ENCODE results near the gene PRKAB2. TPM values are rescaled to one million over a fixed set of nuclear protein-coding genes. Genes with fewer than 3 reads are reported as not detected.

PRKAB2 gene
- total and polyA plus RNA-seq, 2 of the 13 experiments (the other 11 are each of a cell fraction or from before 2014, with no cell fraction given), result 44.0 to 118 TPM

- in situ Hi-C loops (cut with HindIII; ENCODE audit: extremely low pct_ligation_motif_present, low pct_unique_long_range_greater_than_20kb), result no loop called here
- CTCF ChIA-PET (ENCODE audit: low intra/inter-chr PET ratio, low total read pairs), result no interaction called here
- TF ChIP-seq NKX3-1 (CRISPR knock-in tag; IDR thresholded peaks at IDR 0.05) (no peak), ZNF746 (CRISPR knock-in tag; IDR thresholded peaks at IDR 0.05) (no peak), IRF2 (CRISPR knock-in tag; IDR thresholded peaks at IDR 0.05) (no peak), NCOA5 (CRISPR knock-in tag; IDR thresholded peaks at IDR 0.05) (no peak), HDAC6 (IDR thresholded peaks at IDR 0.05; ENCODE audit: low read depth, low read length) (no peak), MLX (CRISPR knock-in tag; IDR thresholded peaks at IDR 0.05) (no peak), NFE2 (CRISPR knock-in tag; IDR thresholded peaks at IDR 0.05) (no peak), HIVEP1 (CRISPR knock-in tag; IDR thresholded peaks at IDR 0.05) (no peak), SNAI1 (CRISPR knock-in tag; IDR thresholded peaks at IDR 0.05; ENCODE audit: borderline replicate concordance) (no peak), KLF9 (CRISPR knock-in tag; IDR thresholded peaks at IDR 0.05; ENCODE audit: low read depth) (no peak), TGIF2 (CRISPR knock-in tag; IDR thresholded peaks at IDR 0.05) (no peak), ISL2 (CRISPR knock-in tag; IDR thresholded peaks at IDR 0.05) (peak; percentile 29; the same call in 1 of the 2 replicates), HNF1A (IDR thresholded peaks at IDR 0.05; ENCODE audit: low read depth) (peak; percentile 49; the same call in 1 of the 2 replicates), HNF1A (CRISPR knock-in tag; IDR thresholded peaks at IDR 0.05; ENCODE audit: borderline replicate concordance) (no peak; the same call in 1 of the 2 replicates), NFKB2 (CRISPR knock-in tag; IDR thresholded peaks at IDR 0.05; ENCODE audit: borderline replicate concordance) (no peak), ZNF569 (CRISPR knock-in tag; IDR thresholded peaks at IDR 0.05; ENCODE audit: borderline replicate concordance) (no peak), ATF1 (CRISPR knock-in tag; IDR thresholded peaks at IDR 0.05) (no peak), PATZ1 (CRISPR knock-in tag; IDR thresholded peaks at IDR 0.05) (no peak), MAZ (IDR thresholded peaks at IDR 0.05; ENCODE audit: borderline replicate concordance, low read depth, low read length) (no peak), MAZ (CRISPR knock-in tag; IDR thresholded peaks at IDR 0.05; ENCODE audit: low read depth) (no peak), CCDC6 (CRISPR knock-in tag; IDR thresholded peaks at IDR 0.05) (no peak)
Observed at GRCh38 chr1:147110872-147111271, 61.4 kb downstream of the PRKAB2 start.

More at GRCh38 chr1:147110872-147111271, 61.4 kb downstream of the PRKAB2 start:
- WGBS (ENCODE audit: low lambda C conversion rate), result 0% methylated on average over 1 of the region's 1 CpG
- ATAC-seq, result peak; percentile 67
- H3K9me3 ChIP-seq (ENCODE audit: low read length), result no peaks in the 10 kb centered on the region
- POLR2A ChIA-PET, result no interaction called here
- H3K9ac ChIP-seq (ENCODE audit: insufficient read depth, low read depth, low read length), result no peak overlapping the region
- peaks cover 2 to 7% of the 10 kb centered on the region in 2 experiments; a peak in 3 of 5 replicates for H3K27me3 ChIP-seq (ENCODE audit: control insufficient read depth in 1 of 2, insufficient read depth in 2 of 2, low read length in 2 of 2)
- no peak overlapping the region for H3K4me3 ChIP-seq (replicated peaks in 1 of 3; ENCODE audit: insufficient read depth in 1 of 3, low read depth in 2 of 3, low read length in 3 of 3)
- DNase-seq (ENCODE audit: low spot score), result peak; percentile 16
- no peak overlapping the region for H3K27ac ChIP-seq (ENCODE audit: extremely low read length, insufficient read depth, low read length)
- peak overlapping the region; percentile 15; the same call in 1 of the 2 replicates for H3K4me2 ChIP-seq (ENCODE audit: low read depth, low read length)
- H4K20me1 ChIP-seq (ENCODE audit: insufficient read depth, low read length), result no peaks in the 10 kb centered on the region
- H3K79me2 ChIP-seq (ENCODE audit: insufficient read depth, low read length), result no peaks in the 10 kb centered on the region
- H3K36me3 ChIP-seq (replicated peaks in 1 of 2; ENCODE audit: control insufficient read depth in 1 of 2, insufficient read depth in 2 of 2, low read length in 2 of 2), result no peaks in the 10 kb centered on the region
- intact Hi-C loops (cut with micrococcal nuclease; ENCODE audit: unreplicated experiment), result no loop called here
- FAIRE-seq, result peak; percentile 48
- BruUV-seq (replicated peaks), result no TSS peak
- no peak overlapping the region for H2AFZ ChIP-seq (ENCODE audit: low read length)
- H3K4me1 ChIP-seq (ENCODE audit: insufficient read depth, low read length), result peaks cover 33% of the 10 kb centered on the region
